GM18873 (cell line): Measurements from ENCODE around the gene B4GALT7.

Experiments used
- ATAC-seq: cut with Tn5 transposase; IDR thresholded peaks from one replicate; pipeline ENCODE4 v1.9.1; 2021; ENCODE audit warnings: mild to moderate bottlenecking, moderate library complexity, moderate number of reproducible peaks; ENCODE audit not compliant: unreplicated experiment, low FRiP score

The B4GALT7 gene

DNA sequence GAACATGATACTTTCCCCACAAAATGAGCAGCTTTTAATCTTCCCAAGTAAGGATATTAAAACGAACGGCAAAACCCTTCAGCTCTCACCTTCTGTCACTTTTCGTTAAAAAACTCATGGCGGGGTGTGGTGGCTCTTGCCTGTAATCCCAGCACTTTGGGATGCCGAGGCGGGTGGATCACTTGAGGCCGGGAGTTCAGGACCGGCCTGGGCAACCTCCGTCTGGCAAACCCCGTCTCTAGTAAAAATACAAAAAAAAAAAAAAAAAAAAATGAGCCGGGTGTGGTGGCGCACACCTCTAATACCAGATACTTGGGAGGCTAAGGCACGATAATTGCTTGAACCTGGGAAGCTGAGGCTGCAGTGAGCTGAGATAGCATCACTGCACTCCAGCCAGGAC, 7.0 kb upstream of the B4GALT7 start:
- no peak for ATAC-seq

DNA sequence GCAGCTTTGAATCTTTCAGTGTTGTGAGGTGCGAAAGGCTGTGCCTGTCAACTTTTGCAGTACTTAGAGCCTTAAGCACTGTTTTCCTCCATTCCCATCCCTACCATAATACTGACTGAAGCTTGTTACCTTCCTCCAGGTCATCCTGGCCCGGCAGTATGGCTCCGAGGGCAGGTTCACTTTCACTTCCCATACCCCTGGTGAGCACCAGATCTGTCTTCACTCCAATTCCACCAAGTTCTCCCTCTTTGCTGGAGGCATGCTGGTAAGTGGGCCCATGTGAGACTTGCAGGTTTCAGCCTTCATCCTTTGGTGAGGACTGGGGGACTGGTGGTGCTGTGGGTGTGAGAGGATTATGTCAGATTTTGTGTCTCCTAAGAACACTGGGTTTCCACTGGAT, 6.4 kb upstream of the B4GALT7 start:
- no peak for ATAC-seq

DNA sequence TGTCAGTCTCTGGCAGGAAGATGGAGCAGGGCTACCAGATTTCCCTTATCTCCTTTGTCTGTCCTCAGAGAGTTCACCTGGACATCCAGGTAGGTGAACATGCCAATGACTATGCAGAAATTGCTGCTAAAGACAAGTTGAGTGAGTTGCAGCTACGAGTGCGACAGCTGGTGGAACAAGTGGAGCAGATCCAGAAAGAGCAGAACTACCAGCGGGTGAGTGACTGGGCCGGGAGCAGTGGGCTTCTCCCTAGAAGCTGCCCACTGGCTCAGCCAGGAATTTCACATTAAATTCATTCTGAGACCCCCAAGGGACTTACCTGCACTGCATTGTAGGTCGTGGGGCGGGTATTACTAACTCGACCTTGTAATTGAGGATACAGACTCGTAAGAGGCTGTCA, 5.9 kb upstream of the B4GALT7 start:
- ATAC-seq = no peak

- ATAC-seq = no peak
Observed at GRCh38 chr5:177595026-177595585, 4.8 kb upstream of the B4GALT7 start.

- ATAC-seq = no peak
Observed at GRCh38 chr5:177595991-177596774, 3.7 kb upstream of the B4GALT7 start.

- ATAC-seq = no peak
Observed at GRCh38 chr5:177596775-177597238, 3.1 kb upstream of the B4GALT7 start.

DNA sequence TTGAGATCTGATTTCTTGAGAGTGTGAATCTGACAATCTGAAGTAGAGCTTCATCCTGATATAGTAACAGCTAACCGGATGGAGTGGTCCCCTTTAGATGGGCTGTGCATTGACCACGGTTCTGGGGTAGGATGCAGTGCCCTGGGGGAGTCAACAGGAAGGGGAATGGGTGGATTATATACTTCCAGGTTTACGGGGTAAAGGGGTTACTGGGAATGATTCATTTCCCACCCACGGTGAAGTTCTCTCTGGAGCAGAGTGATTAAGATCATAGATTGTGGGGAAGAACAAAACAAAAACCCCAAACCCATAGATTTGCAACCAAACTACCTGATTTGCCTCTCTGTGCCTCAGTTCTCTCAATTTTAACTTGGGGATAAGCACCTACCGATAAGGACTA, 1.5 kb upstream of the B4GALT7 start:
- ATAC-seq = no peak

- no peak for ATAC-seq
Observed at GRCh38 chr5:177600508-177601018, 631 bp downstream of the B4GALT7 start.

- ATAC-seq = no peak
Observed at GRCh38 chr5:177601126-177601525, 1.2 kb downstream of the B4GALT7 start.

DNA sequence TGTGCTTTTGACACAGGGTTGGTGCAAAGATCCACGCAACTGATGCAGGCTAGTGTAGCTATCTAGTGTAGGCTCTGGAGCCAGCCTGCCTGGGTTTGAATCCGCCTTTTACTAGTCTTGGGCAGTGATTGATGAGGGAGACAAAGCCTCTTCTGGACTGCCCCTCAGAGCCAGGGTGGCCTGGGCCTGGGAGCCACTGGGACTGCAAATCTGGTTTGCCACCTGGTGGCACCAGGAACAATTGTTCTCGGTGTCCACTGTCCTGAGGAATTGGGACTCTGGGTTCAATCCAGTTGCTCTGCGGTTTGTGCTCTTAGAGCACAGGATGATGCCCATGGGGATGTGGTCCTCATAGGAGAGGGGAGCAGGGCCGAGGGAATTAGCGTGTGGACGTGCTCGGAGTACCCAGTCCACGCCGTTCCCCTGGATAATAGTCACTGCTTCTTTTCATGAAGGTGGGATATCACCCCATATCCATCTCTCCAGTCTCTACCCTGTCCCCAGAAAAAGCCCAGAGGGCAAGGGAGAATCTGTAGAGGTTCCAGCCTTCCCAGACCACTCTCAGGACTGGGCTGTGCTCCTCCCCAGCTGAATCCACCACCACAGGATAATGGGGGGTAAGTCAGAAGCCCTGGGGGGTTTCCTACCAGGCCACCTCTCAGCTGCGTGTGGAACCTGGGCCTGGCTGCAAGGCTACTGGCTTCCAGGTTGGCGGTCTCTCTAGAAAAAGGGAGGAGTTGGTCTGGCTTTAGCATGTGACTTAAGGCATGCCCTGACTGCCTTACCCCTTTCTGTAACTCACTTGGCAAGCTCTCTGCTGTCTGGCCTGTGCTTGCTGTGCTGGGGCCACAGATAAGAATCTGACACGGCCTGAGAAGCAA, 1.9 kb downstream of the B4GALT7 start:
- no peak for ATAC-seq

GRCh38 chr5:177602458-177602830, 2.5 kb downstream of the B4GALT7 start:
- ATAC-seq = no peak

DNA sequence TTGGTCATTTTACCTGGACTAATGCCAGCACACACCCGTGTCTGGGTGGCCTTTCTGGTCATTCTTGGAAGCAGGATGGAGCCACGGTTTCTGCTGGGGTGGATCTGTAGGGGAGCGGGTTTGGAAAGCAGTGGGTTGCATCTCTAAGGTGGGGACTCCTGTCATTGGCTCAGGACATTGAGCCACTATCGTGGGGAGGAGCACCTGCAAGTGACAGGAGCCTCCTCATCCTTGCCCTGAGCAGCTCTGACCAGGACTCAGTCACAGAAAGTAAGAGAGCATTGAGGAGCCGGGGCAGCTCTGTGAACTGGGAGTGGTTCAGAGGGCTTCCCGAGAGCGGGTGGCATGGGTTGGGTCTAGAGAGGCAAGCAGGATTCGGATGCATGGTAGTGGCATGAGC, 3.7 kb downstream of the B4GALT7 start:
- ATAC-seq = no peak

- ATAC-seq = no peak
Observed at GRCh38 chr5:177604116-177604521, 4.2 kb downstream of the B4GALT7 start.

DNA sequence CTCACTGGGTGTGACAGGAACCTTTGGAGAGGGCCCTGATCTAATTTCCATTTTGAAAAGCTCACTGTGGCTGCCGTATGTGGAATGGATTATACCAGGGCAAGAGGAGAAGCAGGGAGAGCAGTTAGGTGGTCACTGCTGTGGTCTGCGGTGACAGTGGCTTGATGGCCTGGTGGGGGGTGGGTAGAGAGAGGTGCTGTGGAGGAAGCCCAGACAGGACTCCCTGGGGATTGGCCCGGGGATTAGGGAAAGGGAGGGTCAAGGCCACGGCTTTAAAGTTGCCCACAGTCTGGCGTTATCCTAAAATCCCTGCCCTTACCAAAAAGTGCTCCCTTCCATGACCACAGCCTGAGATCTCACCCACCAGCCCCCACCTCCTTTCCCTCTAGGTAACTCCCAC, 4.7 kb downstream of the B4GALT7 start:
- no peak for ATAC-seq

DNA sequence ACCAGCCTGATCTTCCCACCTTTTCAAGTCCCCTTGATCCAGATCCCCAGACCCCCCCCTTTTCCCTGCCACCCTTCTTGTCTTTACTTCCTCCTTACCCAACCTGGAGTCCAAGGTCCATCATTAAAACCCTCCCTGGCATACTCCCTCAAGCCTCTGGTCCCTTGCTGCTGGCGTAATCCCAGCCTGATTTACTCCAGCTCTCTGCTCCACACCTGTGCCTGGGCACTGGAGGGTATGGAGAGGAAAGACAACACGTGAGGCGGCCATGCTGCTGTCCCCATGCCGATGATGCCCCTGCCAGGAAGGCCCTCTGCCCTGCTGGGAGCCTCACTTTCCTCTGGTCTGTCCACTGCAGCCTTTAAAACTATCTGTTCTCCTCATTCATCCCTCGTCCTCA, 5.1 kb downstream of the B4GALT7 start:
- ATAC-seq = no peak

DNA sequence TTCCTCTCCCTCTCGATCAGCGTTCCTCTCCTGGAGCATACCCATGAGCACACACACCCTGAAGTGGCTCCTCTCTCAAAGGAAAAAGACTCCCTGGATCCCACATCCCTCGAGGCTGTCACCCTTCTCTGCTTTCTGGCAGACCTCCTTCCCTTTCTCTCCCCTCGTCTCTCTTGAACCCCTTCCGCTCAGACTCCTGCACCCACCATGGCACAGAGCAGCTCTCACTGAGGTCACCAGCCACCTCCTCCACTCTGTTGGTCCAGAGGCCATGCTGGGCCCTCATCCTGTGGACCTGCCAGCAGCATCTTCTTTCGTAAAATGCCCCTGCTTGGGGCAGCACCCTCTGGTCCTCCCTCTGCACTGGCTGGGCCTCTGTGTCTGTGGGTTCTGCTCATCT, 5.7 kb downstream of the B4GALT7 start:
- ATAC-seq = no peak

- no peak for ATAC-seq
Observed at GRCh38 chr5:177606071-177607051, 6.4 kb downstream of the B4GALT7 start.

DNA sequence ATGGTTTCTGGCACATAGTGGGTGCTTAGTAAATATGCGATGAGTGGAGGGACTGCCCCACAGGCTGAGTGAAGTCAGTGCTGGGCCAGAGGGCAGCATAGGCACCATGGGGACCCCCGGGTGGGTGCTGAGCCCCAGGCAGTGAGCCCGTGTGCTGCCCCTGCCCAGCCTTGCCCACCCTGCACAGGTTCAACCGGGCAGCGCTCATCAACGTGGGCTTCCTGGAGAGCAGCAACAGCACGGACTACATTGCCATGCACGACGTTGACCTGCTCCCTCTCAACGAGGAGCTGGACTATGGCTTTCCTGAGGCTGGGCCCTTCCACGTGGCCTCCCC, 7.2 kb downstream of the B4GALT7 start:
- no peak for ATAC-seq

DNA sequence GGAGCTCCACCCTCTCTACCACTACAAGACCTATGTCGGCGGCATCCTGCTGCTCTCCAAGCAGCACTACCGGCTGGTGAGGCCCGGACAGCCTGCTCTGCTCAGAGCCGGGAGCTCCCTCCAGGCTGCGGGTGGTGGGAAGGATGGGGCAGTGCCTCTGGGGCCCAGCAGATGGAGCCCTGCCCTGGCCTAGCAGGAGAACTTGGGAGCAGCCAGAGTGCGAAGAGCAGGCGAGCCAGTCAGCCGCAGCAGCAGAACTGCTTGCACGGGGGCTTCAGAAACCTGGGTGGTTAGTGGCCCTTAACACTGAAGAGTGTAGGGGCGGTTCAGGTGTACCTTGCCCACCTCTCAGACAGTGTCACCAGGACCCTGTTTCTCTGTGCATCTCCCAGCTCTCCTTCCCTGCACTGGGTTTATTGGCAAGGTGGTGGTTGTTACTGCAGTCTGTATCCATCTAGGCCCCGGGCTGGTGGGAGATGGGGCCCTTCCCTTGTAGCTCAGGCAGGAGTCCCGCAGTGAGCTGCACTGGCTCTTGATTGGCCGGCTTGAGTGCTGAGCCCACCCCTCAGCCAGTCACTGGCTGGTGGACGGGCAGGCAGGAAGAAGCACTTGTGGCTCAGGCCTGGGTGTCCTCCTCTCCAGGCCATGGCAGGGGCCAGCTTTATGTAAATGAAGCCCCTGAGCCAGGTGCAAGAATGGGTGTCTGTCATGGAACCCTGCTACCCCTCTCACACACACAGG, 7.7 kb downstream of the B4GALT7 start:
- no peak for ATAC-seq
